T-helper 1 cell treated with Interleukin-12 subunit alpha and Interleukin-12 subunit beta and Interleukin-4 antibody, amounts not matched to agents 30 ng/mL and 1 ng/mL, for 36 hours (primary cell): ENCODE measurements around the gene PLD4. TPM values are rescaled to one million over a fixed set of nuclear protein-coding genes. Genes with fewer than 3 reads are reported as not detected.

Experiments used
- intact Hi-C: fragments of 100-400 bp; cut with micrococcal nuclease; formaldehyde crosslinking; loops from one replicate; pipeline ENCODE4 v1.15.1; 2024
- total RNA-seq: library from RNA; stranded (reverse); gene quantifications from 2 replicates; pipeline ENCODE4 v1.2.3, GENCODE V29; 2022

Gene PLD4
- total RNA-seq, 1 donor from 2014 or later: 0.10 TPM

GRCh38 chr14:104973135-104973384, 48.4 kb downstream of the PLD4 start:
- intact Hi-C loops: no loop called here

DNA sequence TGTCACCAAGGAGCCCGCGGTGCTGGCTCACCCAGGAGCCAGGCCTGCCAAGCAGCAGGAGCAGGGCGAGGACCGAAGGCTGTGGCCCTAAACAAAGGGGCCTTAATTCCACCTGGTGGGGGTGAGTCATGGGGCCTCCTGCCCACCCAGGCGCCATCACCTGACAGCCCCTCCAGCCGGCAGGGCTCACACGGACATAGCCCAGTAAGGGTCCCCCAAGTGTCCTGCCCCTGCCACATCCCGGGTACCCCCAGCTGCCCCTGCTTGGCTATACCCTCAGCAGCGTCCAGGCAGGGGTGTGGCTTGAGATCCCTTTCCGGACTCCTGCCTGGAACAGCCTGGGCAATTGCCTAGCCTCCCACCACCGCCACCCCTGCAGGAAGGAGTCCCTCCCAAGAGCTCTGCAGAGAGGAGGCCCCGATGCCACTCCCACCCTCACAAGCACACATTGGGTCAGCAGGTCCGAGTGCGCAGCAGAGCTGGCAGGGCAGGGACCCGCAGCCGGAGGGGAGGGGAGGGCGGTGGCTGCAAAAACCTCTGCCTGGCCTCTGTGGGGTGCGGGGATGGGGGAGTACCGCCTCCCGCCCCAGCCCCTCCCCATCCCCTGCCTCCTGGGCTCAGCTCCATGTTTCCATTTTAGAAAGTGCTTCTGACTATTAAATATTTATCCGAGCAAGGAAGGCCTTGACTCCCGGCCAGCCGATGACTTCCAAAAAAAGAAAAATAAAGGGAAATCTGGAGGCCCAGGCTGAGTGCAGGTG, 48.9 kb downstream of the PLD4 start:
- intact Hi-C loops: no loop called here

- intact Hi-C loops: no loop called here
Observed at GRCh38 chr14:104974146-104974541, 49.5 kb downstream of the PLD4 start.

DNA sequence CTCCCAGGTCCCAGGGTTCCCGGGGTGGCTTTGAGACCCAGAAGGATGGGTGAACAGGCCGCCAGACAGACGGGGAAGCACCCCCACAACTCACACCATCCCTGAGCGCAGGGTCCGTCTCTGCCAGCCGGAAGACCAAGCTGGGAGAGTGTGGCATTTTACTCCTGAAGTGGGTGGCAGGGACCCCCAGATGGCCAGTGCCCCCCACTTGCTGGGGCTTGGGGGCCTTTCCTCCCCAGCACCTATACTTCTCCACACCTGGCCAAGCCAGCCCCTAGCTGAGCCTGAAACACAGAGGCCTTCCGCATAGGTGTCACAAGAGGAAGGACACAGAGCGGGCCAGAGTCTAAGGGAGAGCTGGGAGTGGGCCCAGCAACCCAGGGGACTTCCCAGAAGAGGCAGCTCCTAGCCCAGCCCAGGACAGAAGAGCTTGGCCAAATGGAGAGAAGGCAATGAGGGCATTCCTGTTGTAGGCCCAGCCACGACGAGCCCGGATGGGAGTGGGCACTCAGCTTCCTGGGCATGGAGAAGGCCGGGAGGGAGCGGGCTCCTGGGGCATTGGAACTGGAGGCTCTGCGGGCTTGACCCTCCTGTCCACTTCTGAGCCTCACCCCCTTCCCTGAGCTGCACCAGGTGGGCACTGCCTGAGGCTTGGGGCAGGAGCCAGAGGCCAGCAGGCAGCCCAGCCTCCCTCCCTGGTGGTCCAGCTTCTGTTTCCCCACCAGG, 50.1 kb downstream of the PLD4 start:
- intact Hi-C loops: loop anchor here (5.0 kb wide), 1 partner anchor 517 kb away; the partner anchor contains the start of gene TEDC1

GRCh38 chr14:104975481-104976197, 51.0 kb downstream of the PLD4 start:
- intact Hi-C loops: loop anchor here (1.0 to 5.0 kb wide), 5 partner anchors 45 to 517 kb away; partner anchors contain the start of genes CDCA4 and TEDC1

DNA sequence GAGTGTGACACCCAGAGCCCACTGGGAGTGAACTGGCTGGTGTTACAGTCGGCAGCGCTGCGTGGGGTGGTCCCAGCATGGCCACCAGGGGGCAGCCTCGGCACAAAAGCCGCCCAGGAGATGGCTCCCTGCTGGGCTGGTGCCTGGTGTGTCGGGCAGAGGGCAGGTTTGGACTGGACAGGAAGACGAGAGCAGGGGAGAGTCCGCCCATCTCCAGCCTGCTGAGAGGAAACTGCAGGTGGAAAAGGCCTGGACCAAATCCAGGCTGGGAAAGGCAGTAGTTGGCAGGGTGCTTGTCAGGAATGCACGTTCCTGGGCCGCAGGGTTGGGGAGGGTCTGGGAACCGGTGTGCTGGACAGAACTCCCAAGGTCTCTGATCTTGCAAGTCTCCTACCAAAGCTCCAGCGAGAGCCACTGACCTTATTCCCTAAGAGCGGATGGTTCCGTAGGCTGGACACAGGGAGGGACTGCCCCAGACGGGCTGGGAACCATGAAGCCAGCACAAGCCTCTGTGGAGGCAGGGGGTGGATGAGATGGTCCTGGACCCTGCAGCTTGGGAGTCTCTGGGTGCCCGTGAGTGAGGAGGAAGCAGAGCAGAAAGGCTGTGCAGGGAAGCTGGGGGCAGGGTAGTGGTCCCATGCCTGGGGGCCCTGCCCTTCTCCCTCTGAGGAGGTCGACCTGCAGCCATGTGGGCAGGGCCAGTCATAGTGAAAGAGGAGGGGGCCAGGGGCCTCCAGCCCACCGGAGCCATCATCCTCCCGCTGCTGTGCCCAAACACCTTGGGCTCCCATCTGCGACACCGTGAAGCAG, 51.7 kb downstream of the PLD4 start:
- intact Hi-C loops: loop anchor here (1.0 to 5.0 kb wide), 5 partner anchors 44 to 516 kb away; partner anchors contain the start of genes CDCA4 and TEDC1

- intact Hi-C loops: loop anchor here (2.0 to 5.0 kb wide), 2 partner anchors 44 to 515 kb away; partner anchors contain the start of genes CDCA4 and TEDC1
Observed at GRCh38 chr14:104977008-104977680, 52.5 kb downstream of the PLD4 start.

GRCh38 chr14:104977681-104978653, 53.3 kb downstream of the PLD4 start, which contains the start of gene AHNAK2:
TSS of gene AHNAK2 (minus strand) at chr14:104978374. CDS start at chr14:104978237, 137 bp downstream.
- intact Hi-C loops: loop anchor here (2.0 to 5.0 kb wide), 2 partner anchors 43 to 514 kb away; partner anchors contain the start of genes CDCA4 and TEDC1

GRCh38 chr14:104978746-104979691, 54.3 kb downstream of the PLD4 start:
- intact Hi-C loops: loop anchor here (5.0 kb wide), 1 partner anchor 513 kb away; the partner anchor contains the start of gene TEDC1

DNA sequence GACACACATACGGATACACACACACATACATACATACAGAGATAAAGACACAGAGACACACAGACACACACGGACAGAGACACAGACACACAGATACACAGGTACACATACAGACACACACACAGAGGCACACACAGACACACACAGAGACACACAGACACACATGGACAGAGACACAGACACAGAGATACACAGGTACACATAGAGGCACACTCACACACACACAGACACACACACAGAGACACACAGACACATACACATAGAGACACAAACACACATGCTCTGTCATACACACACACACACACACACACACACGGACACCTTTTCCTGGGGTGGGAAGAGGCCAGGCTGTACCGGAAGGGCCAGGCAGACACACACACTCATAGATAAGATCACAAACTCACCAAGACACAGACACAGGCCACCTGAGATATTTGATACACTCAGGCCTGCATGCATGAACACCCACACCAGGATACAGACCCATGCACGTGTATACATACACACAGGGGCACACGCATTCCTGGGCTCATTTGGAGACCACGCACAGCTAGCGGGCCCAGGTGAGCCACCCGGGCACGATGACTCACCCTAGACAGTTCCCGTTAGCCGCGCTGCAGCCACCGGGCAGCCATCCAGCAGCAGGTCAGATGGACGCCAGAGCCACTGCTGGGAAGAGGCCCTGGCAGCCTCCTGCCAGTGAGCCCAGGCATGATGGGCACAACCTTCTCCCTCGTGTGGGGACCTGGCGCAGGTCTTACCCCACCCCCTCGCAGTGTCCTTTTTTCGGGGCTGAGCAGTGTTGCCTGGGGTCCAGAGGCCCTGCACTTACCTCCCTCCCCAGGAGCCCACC, 55.3 kb downstream of the PLD4 start:
- intact Hi-C loops: loop anchor here (5.0 kb wide), 1 partner anchor 512 kb away; the partner anchor contains the start of gene TEDC1

GRCh38 chr14:104980611-104981531, 56.2 kb downstream of the PLD4 start:
- intact Hi-C loops: no loop called here

- intact Hi-C loops: no loop called here
Observed at GRCh38 chr14:104981699-104982541, 57.2 kb downstream of the PLD4 start.

DNA sequence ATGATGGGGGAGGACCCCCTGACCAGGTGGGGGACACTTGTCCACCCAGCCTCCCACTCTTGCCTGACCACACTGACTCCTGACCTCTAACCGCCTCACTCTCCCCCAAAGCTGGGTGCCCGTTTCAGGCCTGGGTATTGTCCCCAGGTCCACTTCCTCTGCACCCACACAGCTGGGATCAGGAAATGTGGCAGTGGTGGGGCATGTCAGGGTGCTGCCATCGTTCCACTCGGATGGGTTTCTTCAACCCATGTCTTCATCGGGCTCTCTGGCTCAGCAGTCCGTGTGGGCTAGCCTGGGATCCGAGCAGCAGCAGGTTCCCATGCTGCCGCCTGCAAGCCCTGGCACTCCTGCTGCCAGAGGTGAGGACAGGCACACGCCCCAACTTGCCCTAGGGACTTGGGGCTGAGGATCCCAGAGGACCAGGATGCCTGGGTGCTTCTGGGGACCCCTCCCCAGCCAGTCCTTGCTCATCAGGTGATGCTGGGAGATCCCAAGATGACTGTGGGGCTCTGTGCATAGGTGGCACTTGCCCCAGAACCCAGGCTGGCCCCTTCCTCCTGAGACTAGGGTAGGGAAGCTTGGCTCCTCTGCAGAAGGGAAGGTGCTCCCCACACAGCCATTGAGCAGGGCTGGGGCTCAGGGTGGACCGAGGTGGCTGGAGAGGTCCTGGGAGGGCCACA, 58.0 kb downstream of the PLD4 start:
- intact Hi-C loops: no loop called here
